HEK293T (cell line): Measurements from ENCODE around the gene ATF3.

Experiments
- CTCF ChIA-PET: fragments of 350-600 bp; formaldehyde crosslinking; extraction: SDS; loops from one replicate; lab custom pipeline; 2021; ENCODE audit warnings: antibody characterized with exemption, inconsistent platforms; lab: Yijun Ruan, JAX
- POLR2A ChIA-PET: fragments of 350-600 bp; formaldehyde crosslinking; extraction: SDS; loops from one replicate; lab custom pipeline; 2020; ENCODE audit warnings: antibody characterized with exemption, inconsistent platforms; lab: Yijun Ruan, JAX
- DNase-seq: peaks from one replicate; pipeline ENCODE4 v3.0.0; 2012; ENCODE audit warnings: mixed read lengths; ENCODE audit errors: extremely low spot score
- ARNT ChIP-seq: fragments of 450-650 bp; IDR thresholded peaks from 2 replicates; pipeline ENCODE4 v1.6.1; 2017; ENCODE audit warnings: mild to moderate bottlenecking
- BHLHE40 ChIP-seq: fragments of 450-650 bp; IDR thresholded peaks from 2 replicates; pipeline ENCODE4 v1.6.1; 2016; ENCODE audit warnings: mild to moderate bottlenecking, moderate library complexity, borderline replicate concordance
- CTBP1 ChIP-seq: fragments of 450-650 bp; IDR thresholded peaks from 2 replicates; pipeline ENCODE4 v1.6.1; 2016; ENCODE audit warnings: borderline replicate concordance
- ELF4 ChIP-seq: fragments of 450-650 bp; IDR thresholded peaks from 2 replicates; pipeline ENCODE4 v1.6.1; 2017; ENCODE audit warnings: antibody characterized with exemption
- FOXA1 ChIP-seq: fragments of 450-650 bp; IDR thresholded peaks from 2 replicates; pipeline ENCODE4 v1.6.1; 2016; ENCODE audit warnings: mild to moderate bottlenecking
- FOXK2 ChIP-seq: fragments of 450-650 bp; IDR thresholded peaks from 2 replicates; pipeline ENCODE4 v1.6.1; 2016; ENCODE audit warnings: mild to moderate bottlenecking
- FOXM1 ChIP-seq: fragments of 450-650 bp; IDR thresholded peaks from 2 replicates; pipeline ENCODE4 v1.6.1; 2017; ENCODE audit warnings: mild to moderate bottlenecking, borderline replicate concordance
- HDGF ChIP-seq: fragments of 450-650 bp; IDR thresholded peaks from 2 replicates; pipeline ENCODE4 v1.6.1; 2017; ENCODE audit warnings: antibody characterized with exemption, borderline replicate concordance
- L3MBTL2 ChIP-seq: fragments of 450-650 bp; conservative IDR thresholded peaks from 2 replicates; pipeline ENCODE4 v1.6.1; 2016; ENCODE audit warnings: mild to moderate bottlenecking
- LEF1 ChIP-seq: fragments of 450-650 bp; IDR thresholded peaks from 2 replicates; pipeline ENCODE4 v1.6.1; 2017; ENCODE audit warnings: mild to moderate bottlenecking, borderline replicate concordance
- NFRKB ChIP-seq: fragments of 450-650 bp; IDR thresholded peaks from 2 replicates; pipeline ENCODE4 v1.6.1; 2016; ENCODE audit warnings: mild to moderate bottlenecking, moderate library complexity
- PKNOX1 ChIP-seq: fragments of 450-650 bp; IDR thresholded peaks from 2 replicates; pipeline ENCODE4 v1.6.1; 2016
- SP1 ChIP-seq: fragments of 450-650 bp; IDR thresholded peaks from 2 replicates; pipeline ENCODE4 v1.6.1; 2017
- SUZ12 ChIP-seq: fragments of 450-650 bp; IDR thresholded peaks from 2 replicates; pipeline ENCODE4 v1.6.1; 2016; ENCODE audit warnings: mild to moderate bottlenecking
- TARDBP ChIP-seq: fragments of 450-650 bp; IDR thresholded peaks from 2 replicates; pipeline ENCODE4 v1.6.1; 2016
- ZNF384 ChIP-seq: fragments of 450-650 bp; IDR thresholded peaks from 2 replicates; pipeline ENCODE4 v1.6.1; 2016

Gene ATF3

GRCh38 chr1:212620293-212620692, 11.7 kb downstream of the ATF3 start:
- CTCF ChIA-PET, result interaction anchor here (1.2 kb wide), 1 partner anchor 45 kb away, joined by 5 read pairs; no protein-coding TSS in a partner anchor
- no peak for DNase-seq
- POLR2A ChIA-PET, result interaction anchor here (3.9 kb wide), 1 partner anchor 12 kb away, joined by 29 read pairs; the partner anchor contains the start of gene ATF3
- no peak for TF ChIP-seq FOXK2
- no peak for TF ChIP-seq L3MBTL2
- TF ChIP-seq ELF4, result no peak
- no peak for TF ChIP-seq ARNT
- TF ChIP-seq NFRKB, result no peak
- TF ChIP-seq SUZ12, result no peak
- no peak for TF ChIP-seq FOXA1
- no peak for TF ChIP-seq TARDBP
- TF ChIP-seq PKNOX1, result no peak
- no peak for TF ChIP-seq LEF1
- no peak for TF ChIP-seq CTBP1
- no peak for TF ChIP-seq BHLHE40
- TF ChIP-seq ZNF384, result no peak
- no peak for TF ChIP-seq SP1
- no peak for TF ChIP-seq HDGF
- no peak for TF ChIP-seq FOXM1

DNA sequence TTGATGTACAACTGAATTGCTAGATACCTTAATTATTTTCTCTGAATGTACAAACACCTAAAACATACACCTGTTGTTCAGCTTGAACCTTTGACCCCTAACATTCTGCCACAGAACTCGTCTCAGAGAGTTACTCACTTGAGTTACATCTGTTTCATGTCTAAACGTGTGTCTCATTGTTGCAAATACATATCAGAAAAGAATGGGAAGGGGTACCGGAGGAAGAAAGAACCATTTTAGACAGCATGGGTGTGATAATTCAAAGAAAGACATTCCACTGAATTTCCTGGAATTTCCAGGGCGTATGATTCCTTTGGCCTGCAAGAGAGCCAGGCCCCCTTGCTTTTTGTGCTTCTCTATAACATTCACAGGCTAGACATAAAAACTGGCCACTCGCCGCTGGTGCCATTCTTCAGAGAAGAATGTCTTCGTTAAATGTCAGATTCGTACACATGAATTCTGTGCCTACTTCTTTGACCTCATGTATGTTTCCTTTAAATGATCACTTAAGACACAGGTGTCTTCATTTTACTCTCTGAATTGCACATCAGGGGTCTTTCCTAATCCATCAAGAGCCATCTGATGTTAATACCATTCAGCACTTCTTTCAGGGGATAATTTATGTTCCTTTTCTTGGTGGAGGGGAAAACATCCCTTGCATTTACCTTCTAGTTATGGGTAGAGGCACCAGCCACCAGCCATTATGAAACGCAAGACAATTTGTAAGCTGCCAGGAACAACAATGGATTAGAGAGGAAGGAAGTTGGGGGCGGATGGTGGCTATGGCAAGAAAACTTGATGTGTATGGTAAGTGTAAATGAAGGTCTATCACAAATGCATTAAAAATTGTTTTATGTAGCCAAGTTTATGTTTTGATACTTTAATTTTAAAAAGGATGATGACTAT, 12.7 kb downstream of the ATF3 start:
- POLR2A ChIA-PET, result interaction anchor here (3.9 kb wide), 1 partner anchor 13 kb away, joined by 29 read pairs; the partner anchor contains the start of gene ATF3
- CTCF ChIA-PET, result no interaction called here
- DNase-seq, result no peak
- no peak for TF ChIP-seq NFRKB
- TF ChIP-seq FOXK2, result no peak
- TF ChIP-seq SUZ12, result no peak
- no peak for TF ChIP-seq ARNT
- TF ChIP-seq SP1, result no peak
- no peak for TF ChIP-seq L3MBTL2
- TF ChIP-seq ZNF384, result no peak
- TF ChIP-seq FOXM1, result no peak
- no peak for TF ChIP-seq CTBP1
- TF ChIP-seq TARDBP, result no peak
- no peak for TF ChIP-seq ELF4
- TF ChIP-seq FOXA1, result no peak
- TF ChIP-seq PKNOX1, result no peak
- TF ChIP-seq HDGF, result no peak
- no peak for TF ChIP-seq BHLHE40
- TF ChIP-seq LEF1, result no peak

DNA sequence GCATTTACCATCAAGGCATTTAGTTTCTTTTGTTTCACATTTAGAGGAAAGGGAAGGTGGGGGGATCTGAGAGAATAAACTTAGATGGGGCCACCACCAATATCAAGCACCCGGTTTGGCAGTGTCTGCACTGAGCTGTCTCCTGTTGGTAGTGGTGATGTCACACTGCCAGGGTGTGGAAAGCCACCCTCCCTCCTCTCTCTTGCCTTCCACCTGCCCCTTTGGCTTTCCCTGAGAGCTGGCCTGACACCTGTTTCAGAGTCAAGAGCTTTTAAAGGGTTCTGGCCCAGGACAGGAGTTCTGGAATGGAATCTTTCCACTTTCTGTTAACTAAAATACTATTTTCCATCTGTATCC, 13.4 kb downstream of the ATF3 start:
- ChIA-PET POLR2A (interaction anchor here (0.6 to 3.9 kb wide), 2 partner anchors 11 to 13 kb away, joined by 3 to 29 read pairs; partner anchors contain the start of gene ATF3), CTCF (no interaction called here)
- DNase-seq, result no peak
- TF ChIP-seq CTBP1 (no peak), HDGF (no peak), SUZ12 (no peak), TARDBP (no peak), L3MBTL2 (no peak), FOXM1 (no peak), ARNT (no peak), PKNOX1 (no peak)

DNA sequence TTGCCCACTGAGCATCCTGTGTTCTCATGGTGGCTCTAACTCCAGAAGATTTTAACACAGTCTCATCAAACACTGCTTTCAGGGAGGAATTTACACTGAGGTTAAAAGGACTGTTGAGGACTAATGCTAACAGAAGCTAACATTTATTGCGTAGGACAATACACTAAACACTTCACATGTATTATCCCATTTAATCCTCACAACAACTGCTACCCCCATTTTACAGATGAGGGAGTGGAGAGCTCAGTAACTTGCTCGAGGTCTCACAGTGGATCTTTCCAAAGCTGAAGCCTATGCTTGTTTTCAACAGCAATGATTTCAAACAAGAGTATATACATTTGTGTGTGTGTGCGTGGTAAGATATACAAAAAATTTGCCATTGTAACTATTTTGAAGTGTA, 13.9 kb downstream of the ATF3 start:
- CTCF ChIA-PET, result no interaction called here
- TF ChIP-seq ELF4 (no peak), PKNOX1 (no peak)
- POLR2A ChIA-PET, result interaction anchor here (0.6 to 3.9 kb wide), 2 partner anchors 10 to 14 kb away, joined by 3 to 29 read pairs; partner anchors contain the start of gene ATF3
- no peak for DNase-seq

GRCh38 chr1:212622906-212623305, 14.3 kb downstream of the ATF3 start:
- ChIA-PET POLR2A (interaction anchor here (3.9 kb wide), 1 partner anchor 14 kb away, joined by 29 read pairs; the partner anchor contains the start of gene ATF3), CTCF (no interaction called here)

More at GRCh38 chr1:212622906-212623305, 14.3 kb downstream of the ATF3 start:
- no peak for DNase-seq
- TF ChIP-seq SUZ12 (no peak), ZNF384 (no peak), LEF1 (no peak), SP1 (no peak), ARNT (no peak), FOXM1 (no peak)
